ENCODE measurements around the gene KIF16B. TPM values are rescaled to one million over a fixed set of nuclear protein-coding genes. Genes with fewer than 3 reads are reported as not detected.

The KIF16B gene
- total and polyA plus RNA-seq, 2 of the 8 experiments (the other 6 are each of a cell fraction or from before 2014, with no cell fraction given), result 3.0 to 9.2 TPM

- TF ChIP-seq SIX5 (IDR thresholded peaks at IDR 0.05; ENCODE audit: low read depth, low read length) (no peak), HDAC2 (IDR thresholded peaks at IDR 0.05; ENCODE audit: borderline replicate concordance in 1 of 2, low read depth in 2 of 2, low read length in 2 of 2) (no peak), TAF7 (optimal IDR thresholded peaks at IDR 0.05; ENCODE audit: borderline replicate concordance, low read depth, low read length) (no peak), CHD1 (IDR thresholded peaks at IDR 0.05; ENCODE audit: low read depth, low read length) (no peak)
Measured at GRCh38 chr20:16497896-16498295, 75.4 kb downstream of the KIF16B start (continued).

All from H1 (cell line).